ENCODE results near the gene KRTCAP2.
"Not testable (repeated sequence)": the region's sequence is repeated elsewhere in the genome, so short reads cannot be mapped to it uniquely, and the experiment has no call there.

KRTCAP2 gene

GRCh38 chr1:155191904-155192303, 18.8 kb upstream of the KRTCAP2 start:
- H3K9me3 ChIP-seq (ENCODE audit: control insufficient read depth in 2 of 2, low read length in 2 of 2), result no peaks in the 10 kb centered on the region

DNA sequence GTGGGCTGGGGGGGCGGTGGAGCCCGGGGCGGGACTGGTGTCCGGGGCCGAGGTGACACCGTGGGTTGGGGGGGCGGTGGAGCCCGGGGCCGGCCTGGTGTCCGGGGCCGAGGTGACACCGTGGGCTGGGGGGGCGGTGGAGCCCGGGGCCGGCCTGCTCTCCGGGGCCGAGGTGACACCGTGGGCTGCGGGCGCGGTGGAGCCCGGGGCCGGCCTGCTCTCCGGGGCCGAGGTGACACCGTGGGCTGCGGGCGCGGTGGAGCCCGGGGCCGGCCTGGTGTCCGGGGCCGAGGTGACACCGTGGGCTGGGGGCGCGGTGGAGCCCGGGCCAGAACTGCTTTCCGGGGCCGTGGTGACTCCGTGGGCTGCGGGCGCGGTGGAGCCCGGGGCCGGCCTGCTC, 16.8 kb upstream of the KRTCAP2 start:
- H3K27ac ChIP-seq (ENCODE audit: low read depth in 2 of 2, low read length in 2 of 2); H3K9ac ChIP-seq (ENCODE audit: low read depth in 1 of 2, low read length in 2 of 2); H3K36me3 ChIP-seq (ENCODE audit: control insufficient read depth in 2 of 2, insufficient read depth in 2 of 2, low read length in 2 of 2); H3K27me3 ChIP-seq (ENCODE audit: control insufficient read depth in 2 of 2, insufficient read depth in 2 of 2, low read length in 2 of 2); H3K4me3 ChIP-seq (ENCODE audit: low read length in 2 of 2); H3K9me3 ChIP-seq (ENCODE audit: control insufficient read depth in 2 of 2, low read length in 2 of 2): not testable (repeated sequence)
- H3K4me1 ChIP-seq (ENCODE audit: control insufficient read depth in 2 of 2, insufficient read depth in 2 of 2, low read length in 2 of 2), result peaks cover 41 to 55% of the 10 kb centered on the region in 2 donors

More at GRCh38 chr1:155191904-155192303, 18.8 kb upstream of the KRTCAP2 start:
- Histone ChIP-seq H3K4me3 (ENCODE audit: low read length in 2 of 2) (peak overlapping the region; percentile 62 to 72), H3K27me3 (ENCODE audit: control insufficient read depth in 2 of 2, insufficient read depth in 2 of 2, low read length in 2 of 2) (peaks cover 0 to 4% of the 10 kb centered on the region in 2 donors), H3K9ac (ENCODE audit: low read depth in 1 of 2, low read length in 2 of 2) (peak overlapping the region; percentile 68 to 90), H3K4me1 (ENCODE audit: control insufficient read depth in 2 of 2, insufficient read depth in 2 of 2, low read length in 2 of 2) (peaks cover 22 to 40% of the 10 kb centered on the region in 2 donors), H3K27ac (ENCODE audit: low read depth in 2 of 2, low read length in 2 of 2) (peak overlapping the region in 1 of 2 donors; percentile 91), H3K36me3 (ENCODE audit: control insufficient read depth in 2 of 2, insufficient read depth in 2 of 2, low read length in 2 of 2) (no peaks in the 10 kb centered on the region)

DNA sequence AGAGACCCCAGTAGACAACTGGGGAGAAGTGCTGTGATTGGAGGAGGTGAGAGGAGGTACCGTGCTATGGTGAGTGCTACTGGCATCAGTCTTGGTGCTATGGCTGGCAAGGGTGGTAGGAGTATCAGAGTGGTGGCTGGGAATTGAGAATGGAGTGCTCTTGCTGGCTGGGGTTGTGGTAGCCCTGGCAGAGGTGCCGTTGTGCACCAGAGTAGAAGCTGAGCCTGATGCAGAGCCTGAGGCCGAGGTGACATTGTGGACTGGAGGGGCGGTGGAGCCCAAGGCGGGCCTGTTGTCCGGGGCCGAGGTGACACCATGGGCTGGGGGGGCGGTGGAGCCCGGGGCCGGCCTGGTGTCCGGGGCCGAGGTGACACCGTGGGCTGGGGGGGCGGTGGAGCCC, 15.2 kb upstream of the KRTCAP2 start:
- Histone ChIP-seq H3K27me3 (ENCODE audit: control insufficient read depth in 2 of 2, insufficient read depth in 2 of 2, low read length in 2 of 2) (no peaks in the 10 kb centered on the region), H3K4me1 (ENCODE audit: control insufficient read depth in 2 of 2, insufficient read depth in 2 of 2, low read length in 2 of 2) (peaks cover 39 to 44% of the 10 kb centered on the region in 2 donors), H3K27ac (ENCODE audit: low read depth in 2 of 2, low read length in 2 of 2) (no peak overlapping the region), H3K9ac (ENCODE audit: low read depth in 1 of 2, low read length in 2 of 2) (peak overlapping the region in 1 of 2 donors; percentile 57), H3K9me3 (ENCODE audit: control insufficient read depth in 2 of 2, low read length in 2 of 2) (no peaks in the 10 kb centered on the region), H3K4me3 (ENCODE audit: low read length in 2 of 2) (no peak overlapping the region), H3K36me3 (ENCODE audit: control insufficient read depth in 2 of 2, insufficient read depth in 2 of 2, low read length in 2 of 2) (peaks cover 0 to 2% of the 10 kb centered on the region in 2 donors)

- no peaks in the 10 kb centered on the region for H3K9me3 ChIP-seq (ENCODE audit: control insufficient read depth in 2 of 2, low read length in 2 of 2)
- no peaks in the 10 kb centered on the region for H3K27me3 ChIP-seq (ENCODE audit: control insufficient read depth in 2 of 2, insufficient read depth in 2 of 2, low read length in 2 of 2)
- peak overlapping the region in 1 of 2 donors; percentile 54 for H3K9ac ChIP-seq (ENCODE audit: low read depth in 1 of 2, low read length in 2 of 2)
- H3K4me1 ChIP-seq (ENCODE audit: control insufficient read depth in 2 of 2, insufficient read depth in 2 of 2, low read length in 2 of 2), result peaks cover 33 to 39% of the 10 kb centered on the region in 2 donors
- peaks cover 0 to 2% of the 10 kb centered on the region in 2 donors for H3K36me3 ChIP-seq (ENCODE audit: control insufficient read depth in 2 of 2, insufficient read depth in 2 of 2, low read length in 2 of 2)
- no peak overlapping the region for H3K4me3 ChIP-seq (ENCODE audit: low read length in 2 of 2)
- H3K27ac ChIP-seq (ENCODE audit: low read depth in 2 of 2, low read length in 2 of 2), result peak overlapping the region; percentile 77 to 79
Observed at GRCh38 chr1:155187456-155187891, 14.4 kb upstream of the KRTCAP2 start.

GRCh38 chr1:155186794-155187455, 13.8 kb upstream of the KRTCAP2 start:
- H3K4me1 ChIP-seq (ENCODE audit: control insufficient read depth in 2 of 2, insufficient read depth in 2 of 2, low read length in 2 of 2), result peaks cover 31 to 37% of the 10 kb centered on the region in 2 donors
- no peaks in the 10 kb centered on the region for H3K27me3 ChIP-seq (ENCODE audit: control insufficient read depth in 2 of 2, insufficient read depth in 2 of 2, low read length in 2 of 2)
- no peaks in the 10 kb centered on the region for H3K9me3 ChIP-seq (ENCODE audit: control insufficient read depth in 2 of 2, low read length in 2 of 2)
- peak overlapping the region in 1 of 2 donors; percentile 54 for H3K9ac ChIP-seq (ENCODE audit: low read depth in 1 of 2, low read length in 2 of 2)
- H3K27ac ChIP-seq (ENCODE audit: low read depth in 2 of 2, low read length in 2 of 2), result peak overlapping the region; percentile 77 to 79
- H3K36me3 ChIP-seq (ENCODE audit: control insufficient read depth in 2 of 2, insufficient read depth in 2 of 2, low read length in 2 of 2), result peaks cover 0 to 2% of the 10 kb centered on the region in 2 donors
- H3K4me3 ChIP-seq (ENCODE audit: low read length in 2 of 2), result no peak overlapping the region

GRCh38 chr1:155186067-155186793, 13.1 kb upstream of the KRTCAP2 start:
- Histone ChIP-seq H3K4me3 (ENCODE audit: low read length in 2 of 2) (no peak overlapping the region), H3K4me1 (ENCODE audit: control insufficient read depth in 2 of 2, insufficient read depth in 2 of 2, low read length in 2 of 2) (peaks cover 34 to 37% of the 10 kb centered on the region in 2 donors), H3K27ac (ENCODE audit: low read depth in 2 of 2, low read length in 2 of 2) (peak overlapping the region; percentile 77 to 79), H3K36me3 (ENCODE audit: control insufficient read depth in 2 of 2, insufficient read depth in 2 of 2, low read length in 2 of 2) (peaks cover 0 to 2% of the 10 kb centered on the region in 2 donors), H3K9me3 (ENCODE audit: control insufficient read depth in 2 of 2, low read length in 2 of 2) (no peaks in the 10 kb centered on the region), H3K27me3 (ENCODE audit: control insufficient read depth in 2 of 2, insufficient read depth in 2 of 2, low read length in 2 of 2) (no peaks in the 10 kb centered on the region), H3K9ac (ENCODE audit: low read depth in 1 of 2, low read length in 2 of 2) (peak overlapping the region; percentile 38 to 54)

DNA sequence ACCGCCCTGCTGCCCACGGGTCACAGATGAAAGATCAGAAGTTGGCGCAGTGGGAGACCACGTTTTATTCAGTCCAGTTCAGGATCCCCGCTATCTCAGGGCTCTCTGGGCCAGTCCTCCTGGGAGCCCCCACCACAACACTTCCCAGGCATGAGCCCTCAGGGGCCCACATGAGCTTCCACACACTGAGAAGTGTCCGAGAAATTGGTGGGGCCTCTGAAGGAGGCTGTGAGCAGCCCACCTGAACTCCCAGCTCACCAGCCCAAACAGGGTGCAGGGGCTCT, 12.6 kb upstream of the KRTCAP2 start:
- H3K36me3 ChIP-seq (ENCODE audit: control insufficient read depth in 2 of 2, insufficient read depth in 2 of 2, low read length in 2 of 2), result peaks cover 0 to 2% of the 10 kb centered on the region in 2 donors

GRCh38 chr1:155184835-155185782, 12.0 kb upstream of the KRTCAP2 start:
- Histone ChIP-seq H3K27me3 (ENCODE audit: control insufficient read depth in 2 of 2, insufficient read depth in 2 of 2, low read length in 2 of 2) (no peaks in the 10 kb centered on the region), H3K36me3 (ENCODE audit: control insufficient read depth in 2 of 2, insufficient read depth in 2 of 2, low read length in 2 of 2) (peaks cover 0 to 2% of the 10 kb centered on the region in 2 donors), H3K9ac (ENCODE audit: low read depth in 1 of 2, low read length in 2 of 2) (peak overlapping the region; percentile 24 to 54), H3K27ac (ENCODE audit: low read depth in 2 of 2, low read length in 2 of 2) (peak overlapping the region; percentile 77 to 79), H3K4me3 (ENCODE audit: low read length in 2 of 2) (no peak overlapping the region), H3K9me3 (ENCODE audit: control insufficient read depth in 2 of 2, low read length in 2 of 2) (no peaks in the 10 kb centered on the region), H3K4me1 (ENCODE audit: control insufficient read depth in 2 of 2, insufficient read depth in 2 of 2, low read length in 2 of 2) (peaks cover 34 to 37% of the 10 kb centered on the region in 2 donors)

More for the DNA sequence above, 12.6 kb upstream of the KRTCAP2 start:
- H3K9me3 ChIP-seq (ENCODE audit: control insufficient read depth in 2 of 2, low read length in 2 of 2), result no peaks in the 10 kb centered on the region
- H3K27me3 ChIP-seq (ENCODE audit: control insufficient read depth in 2 of 2, insufficient read depth in 2 of 2, low read length in 2 of 2), result no peaks in the 10 kb centered on the region
- peaks cover 34 to 37% of the 10 kb centered on the region in 2 donors for H3K4me1 ChIP-seq (ENCODE audit: control insufficient read depth in 2 of 2, insufficient read depth in 2 of 2, low read length in 2 of 2)
- H3K4me3 ChIP-seq (ENCODE audit: low read length in 2 of 2), result no peak overlapping the region
- peak overlapping the region; percentile 77 to 79 for H3K27ac ChIP-seq (ENCODE audit: low read depth in 2 of 2, low read length in 2 of 2)
- H3K9ac ChIP-seq (ENCODE audit: low read depth in 1 of 2, low read length in 2 of 2), result peak overlapping the region in 1 of 2 donors; percentile 54

DNA sequence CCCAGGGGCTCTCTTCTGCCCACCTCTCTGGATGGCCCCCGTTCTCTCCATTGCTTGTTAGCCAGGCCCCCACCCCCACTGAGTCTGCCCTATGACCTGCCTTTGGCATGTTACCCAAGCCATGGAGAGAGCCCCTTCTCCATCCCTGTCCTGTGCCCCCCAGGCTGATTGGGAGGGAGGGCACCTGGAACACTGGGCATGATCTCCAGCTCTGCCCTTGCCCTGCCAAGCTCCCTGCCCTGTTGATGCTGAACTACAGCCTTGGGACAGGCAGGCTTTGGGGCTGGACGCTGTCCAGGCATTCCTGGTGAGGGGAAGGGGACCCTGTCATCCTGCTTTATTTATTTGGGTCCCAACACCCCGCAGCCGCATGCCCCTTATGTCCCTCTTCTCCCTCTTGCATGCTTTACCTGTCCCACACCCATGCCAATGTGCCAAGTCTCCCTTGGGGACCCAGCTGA, 11.3 kb upstream of the KRTCAP2 start:
- H3K27me3 ChIP-seq (ENCODE audit: control insufficient read depth in 2 of 2, insufficient read depth in 2 of 2, low read length in 2 of 2), result no peaks in the 10 kb centered on the region
- peak overlapping the region; percentile 77 to 79 for H3K27ac ChIP-seq (ENCODE audit: low read depth in 2 of 2, low read length in 2 of 2)
- peak overlapping the region in 1 of 2 donors; percentile 45 for H3K9ac ChIP-seq (ENCODE audit: low read depth in 1 of 2, low read length in 2 of 2)
- H3K4me1 ChIP-seq (ENCODE audit: control insufficient read depth in 2 of 2, insufficient read depth in 2 of 2, low read length in 2 of 2), result peaks cover 34 to 37% of the 10 kb centered on the region in 2 donors
- H3K4me3 ChIP-seq (ENCODE audit: low read length in 2 of 2), result no peak overlapping the region
- no peaks in the 10 kb centered on the region for H3K9me3 ChIP-seq (ENCODE audit: control insufficient read depth in 2 of 2, low read length in 2 of 2)
- peaks cover 0 to 2% of the 10 kb centered on the region in 2 donors for H3K36me3 ChIP-seq (ENCODE audit: control insufficient read depth in 2 of 2, insufficient read depth in 2 of 2, low read length in 2 of 2)

All from mucosa of rectum (tissue), 2 donors.